Ascending aorta (tissue), 2 donors: ENCODE data around the gene KRABD2.

Source experiments
- DNase-seq, 2 donors: peaks; one replicate each; pipeline ENCODE4 v3.0.0-alpha.2; 2019; ENCODE audit warnings: low spot score in 2 of 2
- H3K27ac ChIP-seq, 2 donors: fragments of 200-600 bp; sonication (generic); one replicate each; pipeline ENCODE4 v1.5.1; 2016 to 2017; ENCODE audit warnings: mild to moderate bottlenecking in 1 of 2
- H3K27me3 ChIP-seq: fragments of 200-600 bp; sonication (generic); one replicate; pipeline ENCODE4 v1.5.1; 2017
- H3K36me3 ChIP-seq, 2 donors: fragments of 200-600 bp; sonication (generic); one replicate each; pipeline ENCODE4 v1.5.1; 2016
- H3K4me1 ChIP-seq, 2 donors: fragments of 200-600 bp; sonication (generic); one replicate each; pipeline ENCODE4 v1.5.1; 2016 to 2017; ENCODE audit warnings: mild to moderate bottlenecking in 1 of 2
- H3K4me3 ChIP-seq, 2 donors: fragments of 200-600 bp; sonication (generic); one replicate each; pipeline ENCODE4 v1.5.1; 2016 to 2017; ENCODE audit warnings: mild to moderate bottlenecking in 1 of 2
- H3K9me3 ChIP-seq, 2 donors: fragments of 200-600 bp; sonication (generic); one replicate each; pipeline ENCODE4 v1.5.1; 2016
- intact Hi-C: fragments of 100-400 bp; cut with DNase I; formaldehyde crosslinking; loops from one replicate; pipeline ENCODE4 v1.15.1; 2023
- TF ChIP-seq, protein P1 (sequence below), 3 experiments: fragments of 200-600 bp in 2 of 3; fragments of 450-650 bp in 1 of 3; sonication (generic) in 2 of 3; IDR thresholded peaks; one replicate each; pipeline ENCODE4 v1.5.1; 2016 to 2019; ENCODE audit warnings: antibody characterized with exemption in 3 of 3, mild to moderate bottlenecking in 1 of 3, moderate library complexity in 1 of 3

KRABD2 gene

DNA sequence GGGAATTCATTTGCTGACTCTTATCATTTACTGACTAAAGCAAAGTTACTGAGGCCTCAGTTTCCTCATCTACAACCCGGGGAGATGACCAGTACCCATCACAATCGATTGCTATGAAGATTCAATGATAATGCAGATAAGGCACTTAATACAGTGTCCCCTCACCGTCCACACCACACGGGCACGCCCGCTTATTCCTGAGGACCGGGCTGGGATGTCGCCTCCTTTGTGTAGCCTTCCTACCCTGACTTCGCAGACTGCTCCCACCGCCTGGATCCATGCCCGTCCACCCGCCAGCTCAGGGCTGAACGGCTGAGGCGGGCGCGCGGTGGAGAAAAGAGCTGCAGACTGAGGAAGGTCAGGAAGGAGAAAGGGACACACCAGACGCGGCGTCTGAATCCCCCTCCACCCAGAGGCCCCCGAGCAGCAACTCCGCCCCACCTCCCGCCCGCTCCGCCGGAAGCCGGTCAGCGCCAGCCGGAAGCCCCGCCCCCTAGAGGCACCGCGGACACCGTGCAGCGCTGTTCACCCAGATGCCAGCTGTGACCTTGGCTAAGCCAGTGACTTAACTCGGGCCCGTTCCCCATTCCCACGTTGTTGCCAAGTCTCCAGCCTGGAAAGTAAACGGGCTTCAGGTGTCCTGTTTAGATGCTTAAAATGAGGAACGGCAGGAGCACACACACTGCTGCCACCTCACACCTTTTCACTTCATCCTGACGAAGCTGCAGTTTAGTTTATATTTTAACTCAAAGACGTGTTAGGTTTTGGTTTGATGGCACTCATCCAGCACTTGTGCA, at the start of gene KRABD2:
KRABD2 (minus strand) TSS at position 434 of the 797 bp plus-strand sequence.
- H3K27ac ChIP-seq = peak within 1 kb of the TSS; percentile 67 to 79
- no peaks in the 10 kb centered on the region for H3K9me3 ChIP-seq
- no peaks in the 10 kb centered on the region for H3K27me3 ChIP-seq
- peak within 1 kb of the TSS; percentile 68 to 74 for H3K4me3 ChIP-seq
- DNase-seq = peak; percentile 30 to 92
- TF ChIP-seq, protein P1, sequence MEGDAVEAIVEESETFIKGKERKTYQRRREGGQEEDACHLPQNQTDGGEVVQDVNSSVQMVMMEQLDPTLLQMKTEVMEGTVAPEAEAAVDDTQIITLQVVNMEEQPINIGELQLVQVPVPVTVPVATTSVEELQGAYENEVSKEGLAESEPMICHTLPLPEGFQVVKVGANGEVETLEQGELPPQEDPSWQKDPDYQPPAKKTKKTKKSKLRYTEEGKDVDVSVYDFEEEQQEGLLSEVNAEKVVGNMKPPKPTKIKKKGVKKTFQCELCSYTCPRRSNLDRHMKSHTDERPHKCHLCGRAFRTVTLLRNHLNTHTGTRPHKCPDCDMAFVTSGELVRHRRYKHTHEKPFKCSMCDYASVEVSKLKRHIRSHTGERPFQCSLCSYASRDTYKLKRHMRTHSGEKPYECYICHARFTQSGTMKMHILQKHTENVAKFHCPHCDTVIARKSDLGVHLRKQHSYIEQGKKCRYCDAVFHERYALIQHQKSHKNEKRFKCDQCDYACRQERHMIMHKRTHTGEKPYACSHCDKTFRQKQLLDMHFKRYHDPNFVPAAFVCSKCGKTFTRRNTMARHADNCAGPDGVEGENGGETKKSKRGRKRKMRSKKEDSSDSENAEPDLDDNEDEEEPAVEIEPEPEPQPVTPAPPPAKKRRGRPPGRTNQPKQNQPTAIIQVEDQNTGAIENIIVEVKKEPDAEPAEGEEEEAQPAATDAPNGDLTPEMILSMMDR (IDR thresholded peaks at IDR 0.05) = peak; percentile 20 to 61 (median 59)
- intact Hi-C loops = no loop called here
- peaks cover 15 to 16% of the 10 kb centered on the region in 2 donors for H3K4me1 ChIP-seq
- peaks cover 33 to 47% of the 10 kb centered on the region in 2 donors for H3K36me3 ChIP-seq

- TF ChIP-seq, protein P1 (IDR thresholded peaks at IDR 0.05) = no peak
- peak in 1 of 2 donors; percentile 56 for DNase-seq
- no peaks in the 10 kb centered on the region for H3K36me3 ChIP-seq
- no peak overlapping the region for H3K27ac ChIP-seq
- no peaks in the 10 kb centered on the region for H3K9me3 ChIP-seq
- H3K27me3 ChIP-seq = no peaks in the 10 kb centered on the region
- no peaks in the 10 kb centered on the region for H3K4me1 ChIP-seq
- intact Hi-C loops = no loop called here
- H3K4me3 ChIP-seq = no peak overlapping the region
Observed at GRCh38 chr17:8421571-8421970, 45.1 kb upstream of the KRABD2 start.

- intact Hi-C loops = no loop called here
- TF ChIP-seq, protein P1 (IDR thresholded peaks at IDR 0.05) = no peak
- DNase-seq = peak in 1 of 2 donors; percentile 62
- no peaks in the 10 kb centered on the region for H3K36me3 ChIP-seq
- H3K4me3 ChIP-seq = no peak overlapping the region
- H3K9me3 ChIP-seq = no peaks in the 10 kb centered on the region
- no peaks in the 10 kb centered on the region for H3K4me1 ChIP-seq
- no peak overlapping the region for H3K27ac ChIP-seq
- no peaks in the 10 kb centered on the region for H3K27me3 ChIP-seq
Observed at GRCh38 chr17:8420041-8420934, 43.8 kb upstream of the KRABD2 start.

DNA sequence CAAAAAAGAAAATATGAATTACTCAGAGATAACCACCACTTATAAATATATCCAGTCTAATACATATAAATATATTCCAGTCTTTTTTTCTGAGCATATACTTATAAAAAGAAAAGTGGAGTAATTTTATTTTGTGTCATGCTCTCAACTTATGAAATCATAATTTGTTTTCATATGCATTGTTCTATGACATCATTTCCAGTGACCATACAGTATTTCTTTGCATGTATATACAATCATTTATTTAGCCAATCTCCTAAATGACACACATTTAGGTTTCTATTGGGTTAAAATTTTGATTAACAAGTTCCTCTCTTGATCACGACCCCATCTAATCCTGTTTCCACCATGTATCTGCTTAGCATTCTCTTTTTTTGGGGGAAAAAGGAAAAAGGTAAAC, 42.8 kb upstream of the KRABD2 start:
- Histone ChIP-seq H3K27me3 (no peaks in the 10 kb centered on the region), H3K4me3 (no peak overlapping the region), H3K9me3 (no peaks in the 10 kb centered on the region), H3K4me1 (no peaks in the 10 kb centered on the region), H3K36me3 (no peaks in the 10 kb centered on the region), H3K27ac (no peak overlapping the region)
- intact Hi-C loops = no loop called here
- DNase-seq = no peak
- TF ChIP-seq, protein P1 (IDR thresholded peaks at IDR 0.05) = no peak

DNA sequence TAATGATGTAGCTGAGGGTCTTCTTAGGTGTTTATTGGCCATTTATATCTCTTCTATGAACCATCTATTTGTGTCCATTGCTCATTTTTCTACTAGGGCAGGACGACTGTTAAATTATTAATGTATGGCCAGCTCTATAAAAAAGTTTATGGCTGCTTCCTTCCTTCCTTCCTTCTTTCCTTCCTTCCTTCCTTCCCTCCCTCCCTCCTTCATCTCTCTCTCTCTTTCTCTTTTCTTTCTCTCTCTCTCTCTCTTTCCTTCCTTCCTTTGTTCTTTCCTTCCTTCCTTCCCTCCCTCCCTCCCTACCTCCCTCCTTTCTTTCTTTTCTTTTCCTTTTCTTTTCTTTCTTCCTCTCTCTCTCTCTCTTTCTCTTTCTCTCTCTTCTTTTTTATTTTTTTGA, 42.0 kb upstream of the KRABD2 start:
- Histone ChIP-seq H3K9me3 (no peaks in the 10 kb centered on the region), H3K27ac (no peak overlapping the region), H3K4me1 (no peaks in the 10 kb centered on the region), H3K36me3 (no peaks in the 10 kb centered on the region), H3K4me3 (no peak overlapping the region), H3K27me3 (no peaks in the 10 kb centered on the region)
- TF ChIP-seq, protein P1 (IDR thresholded peaks at IDR 0.05) = no peak
- intact Hi-C loops = no loop called here
- no peak for DNase-seq
